ENCODE measurements around the gene BACE1-AS.
"Not testable (repeated sequence)": the region's sequence is repeated elsewhere in the genome, so short reads cannot be mapped to it uniquely, and the experiment has no call there.

The BACE1-AS gene

GRCh38 chr11:117290809-117291396, at the start of gene BACE1-AS:
TSS of gene BACE1-AS (plus strand) at chr11:117291346.
- no peak for DNase-seq

- no peak for DNase-seq
Measured at GRCh38 chr11:117248341-117248740, 42.8 kb upstream of the BACE1-AS start.

GRCh38 chr11:117249571-117249970, 41.6 kb upstream of the BACE1-AS start:
- no peak for DNase-seq

- no peak for DNase-seq
Measured at GRCh38 chr11:117251506-117251905, 39.6 kb upstream of the BACE1-AS start.

GRCh38 chr11:117255966-117256365, 35.2 kb upstream of the BACE1-AS start:
- no peak for DNase-seq

GRCh38 chr11:117256573-117256972, 34.6 kb upstream of the BACE1-AS start:
- DNase-seq: peak; percentile 46

- no peak for DNase-seq
Measured at GRCh38 chr11:117258576-117258975, 32.6 kb upstream of the BACE1-AS start.

GRCh38 chr11:117259417-117259816, 31.7 kb upstream of the BACE1-AS start:
- DNase-seq: peak; percentile 71

- DNase-seq: not testable (repeated sequence)
Measured at GRCh38 chr11:117264624-117265323, 26.4 kb upstream of the BACE1-AS start.

GRCh38 chr11:117265745-117266144, 25.4 kb upstream of the BACE1-AS start:
- DNase-seq: no peak

GRCh38 chr11:117269856-117270255, 21.3 kb upstream of the BACE1-AS start:
- no peak for DNase-seq

- no peak for DNase-seq
Measured at GRCh38 chr11:117271208-117271607, 19.9 kb upstream of the BACE1-AS start.

GRCh38 chr11:117272175-117272574, 19.0 kb upstream of the BACE1-AS start:
- not testable (repeated sequence) for DNase-seq

GRCh38 chr11:117273550-117274289, 17.4 kb upstream of the BACE1-AS start:
- peak; percentile 95 for DNase-seq

GRCh38 chr11:117278347-117278746, 12.8 kb upstream of the BACE1-AS start:
- no peak for DNase-seq

GRCh38 chr11:117279711-117280376, 11.3 kb upstream of the BACE1-AS start:
- no peak for DNase-seq

- DNase-seq: peak; percentile 97
Measured at GRCh38 chr11:117281159-117281558, 10.0 kb upstream of the BACE1-AS start.

GRCh38 chr11:117281869-117282268, 9.3 kb upstream of the BACE1-AS start:
- no peak for DNase-seq

- no peak for DNase-seq
Measured at GRCh38 chr11:117282956-117283355, 8.2 kb upstream of the BACE1-AS start.

GRCh38 chr11:117284053-117284452, 7.1 kb upstream of the BACE1-AS start:
- no peak for DNase-seq

- no peak for DNase-seq
Measured at GRCh38 chr11:117286588-117286987, 4.6 kb upstream of the BACE1-AS start.

GRCh38 chr11:117287668-117288067, 3.5 kb upstream of the BACE1-AS start:
- no peak for DNase-seq

GRCh38 chr11:117289795-117290194, 1.4 kb upstream of the BACE1-AS start:
- DNase-seq: no peak
